GM12874 (cell line): ENCODE measurements around the gene PUM1.

Source experiments
- TF ChIP-seq, protein P1 (sequence below): IDR thresholded peaks from 2 replicates; pipeline ENCODE4 v1.5.1; 2011; ENCODE audit warnings: low read depth, mild to moderate bottlenecking, control low read depth, low read length, moderate library complexity; ENCODE audit not compliant: insufficient read depth

PUM1 gene

GRCh38 chr1:31041529-31041928, 24.0 kb downstream of the PUM1 start:
- TF ChIP-seq, protein P1, sequence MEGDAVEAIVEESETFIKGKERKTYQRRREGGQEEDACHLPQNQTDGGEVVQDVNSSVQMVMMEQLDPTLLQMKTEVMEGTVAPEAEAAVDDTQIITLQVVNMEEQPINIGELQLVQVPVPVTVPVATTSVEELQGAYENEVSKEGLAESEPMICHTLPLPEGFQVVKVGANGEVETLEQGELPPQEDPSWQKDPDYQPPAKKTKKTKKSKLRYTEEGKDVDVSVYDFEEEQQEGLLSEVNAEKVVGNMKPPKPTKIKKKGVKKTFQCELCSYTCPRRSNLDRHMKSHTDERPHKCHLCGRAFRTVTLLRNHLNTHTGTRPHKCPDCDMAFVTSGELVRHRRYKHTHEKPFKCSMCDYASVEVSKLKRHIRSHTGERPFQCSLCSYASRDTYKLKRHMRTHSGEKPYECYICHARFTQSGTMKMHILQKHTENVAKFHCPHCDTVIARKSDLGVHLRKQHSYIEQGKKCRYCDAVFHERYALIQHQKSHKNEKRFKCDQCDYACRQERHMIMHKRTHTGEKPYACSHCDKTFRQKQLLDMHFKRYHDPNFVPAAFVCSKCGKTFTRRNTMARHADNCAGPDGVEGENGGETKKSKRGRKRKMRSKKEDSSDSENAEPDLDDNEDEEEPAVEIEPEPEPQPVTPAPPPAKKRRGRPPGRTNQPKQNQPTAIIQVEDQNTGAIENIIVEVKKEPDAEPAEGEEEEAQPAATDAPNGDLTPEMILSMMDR: no peak

- TF ChIP-seq, protein P1: no peak
Observed at GRCh38 chr1:31040038-31040437, 25.5 kb downstream of the PUM1 start.

GRCh38 chr1:31038360-31038759, 27.2 kb downstream of the PUM1 start:
- TF ChIP-seq, protein P1: no peak

GRCh38 chr1:31036749-31037500, 28.6 kb downstream of the PUM1 start:
- TF ChIP-seq, protein P1: no peak

GRCh38 chr1:31033598-31033997, 31.9 kb downstream of the PUM1 start:
- TF ChIP-seq, protein P1: no peak

DNA sequence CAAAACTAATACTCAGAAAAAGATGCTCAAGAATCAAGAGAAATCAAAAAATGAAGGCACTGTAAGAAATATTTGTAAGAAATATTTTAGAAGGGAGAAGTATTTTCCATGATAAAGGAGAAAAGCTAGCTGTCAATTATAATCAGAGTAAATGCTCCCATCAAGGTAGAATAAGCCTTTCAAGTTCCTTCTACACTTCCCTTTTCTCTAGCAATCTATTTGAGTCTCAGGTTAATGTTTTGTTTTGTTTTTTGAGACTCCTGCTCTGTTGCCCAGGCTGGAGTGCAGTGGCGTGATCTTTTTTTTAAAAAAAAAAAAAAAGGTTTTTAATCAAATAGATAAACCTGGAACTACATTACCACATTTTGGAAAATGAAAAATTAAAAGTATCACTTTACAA, 33.3 kb downstream of the PUM1 start:
- TF ChIP-seq, protein P1: no peak

DNA sequence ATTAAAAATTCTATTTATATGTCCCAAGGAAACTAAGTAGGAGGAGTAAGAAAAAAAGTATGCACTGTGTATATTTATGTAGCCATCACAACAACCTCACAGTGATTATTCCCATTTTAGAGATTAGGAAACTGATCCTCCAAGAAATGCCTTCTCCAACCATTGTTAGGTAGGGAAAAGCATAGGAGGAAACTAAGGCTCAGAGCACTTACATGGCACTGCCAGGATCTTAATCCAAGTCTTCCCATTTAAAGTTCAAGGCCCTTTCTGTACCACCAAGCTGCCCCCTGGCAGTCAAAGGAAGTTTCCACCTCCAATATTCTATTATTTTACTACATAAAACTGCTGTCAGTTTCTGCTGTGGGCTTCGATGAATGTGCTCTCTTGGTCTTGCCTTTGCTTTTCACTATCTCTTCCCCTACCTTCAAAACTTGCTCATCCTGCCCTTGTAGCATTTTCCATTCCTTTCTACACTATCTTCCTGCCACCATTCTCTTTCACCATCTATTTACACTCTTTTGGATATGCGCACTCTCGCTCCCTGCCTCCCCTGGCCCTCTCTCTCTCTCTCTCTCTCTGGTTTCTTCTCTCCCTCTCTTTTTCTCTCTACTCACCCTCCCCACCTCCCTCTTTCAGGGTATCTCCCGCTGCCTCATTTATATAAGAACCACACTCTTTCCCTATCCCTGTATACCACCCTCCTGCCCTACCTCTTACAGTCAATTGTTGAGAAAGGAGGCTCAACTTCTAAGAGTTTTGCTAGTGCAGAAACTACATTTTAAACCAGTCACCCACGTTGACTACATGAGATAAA, 34.0 kb downstream of the PUM1 start:
- TF ChIP-seq, protein P1: no peak
